ENCODE results near the gene PEMT. TPM values are rescaled to one million over a fixed set of nuclear protein-coding genes. Genes with fewer than 3 reads are reported as not detected.

The PEMT gene
- total and polyA plus RNA-seq, 2 donors (not counting 1 experiment from before 2014, with no cell fraction given) = 18.0 to 18.6 TPM

GRCh38 chr17:17480593-17481148, 110.8 kb downstream of the PEMT start:
- TF ChIP-seq EZH2 (IDR thresholded peaks at IDR 0.05; ENCODE audit: low read length, missing control alignments) = no peak
- TF ChIP-seq, protein P1, sequence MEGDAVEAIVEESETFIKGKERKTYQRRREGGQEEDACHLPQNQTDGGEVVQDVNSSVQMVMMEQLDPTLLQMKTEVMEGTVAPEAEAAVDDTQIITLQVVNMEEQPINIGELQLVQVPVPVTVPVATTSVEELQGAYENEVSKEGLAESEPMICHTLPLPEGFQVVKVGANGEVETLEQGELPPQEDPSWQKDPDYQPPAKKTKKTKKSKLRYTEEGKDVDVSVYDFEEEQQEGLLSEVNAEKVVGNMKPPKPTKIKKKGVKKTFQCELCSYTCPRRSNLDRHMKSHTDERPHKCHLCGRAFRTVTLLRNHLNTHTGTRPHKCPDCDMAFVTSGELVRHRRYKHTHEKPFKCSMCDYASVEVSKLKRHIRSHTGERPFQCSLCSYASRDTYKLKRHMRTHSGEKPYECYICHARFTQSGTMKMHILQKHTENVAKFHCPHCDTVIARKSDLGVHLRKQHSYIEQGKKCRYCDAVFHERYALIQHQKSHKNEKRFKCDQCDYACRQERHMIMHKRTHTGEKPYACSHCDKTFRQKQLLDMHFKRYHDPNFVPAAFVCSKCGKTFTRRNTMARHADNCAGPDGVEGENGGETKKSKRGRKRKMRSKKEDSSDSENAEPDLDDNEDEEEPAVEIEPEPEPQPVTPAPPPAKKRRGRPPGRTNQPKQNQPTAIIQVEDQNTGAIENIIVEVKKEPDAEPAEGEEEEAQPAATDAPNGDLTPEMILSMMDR (conservative IDR thresholded peaks at IDR 0.05 in 1 of 2, IDR thresholded peaks at IDR 0.05 in 1 of 2; ENCODE audit: low read depth in 1 of 2, low read length in 2 of 2) = no peak
- no peak overlapping the region for H3K9ac ChIP-seq (ENCODE audit: insufficient read depth, low read length)
- H3K4me3 ChIP-seq (replicated peaks in 1 of 4; ENCODE audit: control extremely low read depth in 1 of 4, insufficient read depth in 1 of 4, low read depth in 3 of 4, low read length in 4 of 4) = no peak overlapping the region
- H3K79me2 ChIP-seq (ENCODE audit: control insufficient read depth, insufficient read depth, low read length) = peaks cover 49% of the 10 kb centered on the region
- no peak overlapping the region for H3K27ac ChIP-seq (ENCODE audit: insufficient read depth, low read length)
- no peak for DNase-seq (ENCODE audit: low read depth in 2 of 2)
- no peak overlapping the region for H3K4me2 ChIP-seq (ENCODE audit: extremely low read depth, insufficient read depth, low read length)
- no peaks in the 10 kb centered on the region for H3K27me3 ChIP-seq (ENCODE audit: control insufficient read depth, insufficient read depth, low read length)
- H4K20me1 ChIP-seq (ENCODE audit: control insufficient read depth, extremely low read depth, insufficient read depth, low read length) = no peaks in the 10 kb centered on the region
- H3K36me3 ChIP-seq (ENCODE audit: control insufficient read depth, insufficient read depth, low read length) = peaks cover 1% of the 10 kb centered on the region
- H3K9me3 ChIP-seq (ENCODE audit: control insufficient read depth, insufficient read depth, low read depth, low read length) = no peaks in the 10 kb centered on the region
- H2AFZ ChIP-seq (ENCODE audit: low read length) = no peak overlapping the region
- H3K4me1 ChIP-seq (ENCODE audit: control insufficient read depth, extremely low read depth, insufficient read depth, low read length) = peaks cover 5% of the 10 kb centered on the region

GRCh38 chr17:17479209-17479608, 112.3 kb downstream of the PEMT start:
- H3K27me3 ChIP-seq (ENCODE audit: control insufficient read depth, insufficient read depth, low read length) = peaks cover 2% of the 10 kb centered on the region
- H3K4me1 ChIP-seq (ENCODE audit: control insufficient read depth, extremely low read depth, insufficient read depth, low read length) = peaks cover 5% of the 10 kb centered on the region
- no peak overlapping the region for H3K4me2 ChIP-seq (ENCODE audit: extremely low read depth, insufficient read depth, low read length)
- H3K4me3 ChIP-seq (replicated peaks in 1 of 4; ENCODE audit: control extremely low read depth in 1 of 4, insufficient read depth in 1 of 4, low read depth in 3 of 4, low read length in 4 of 4) = no peak overlapping the region
- H3K27ac ChIP-seq (ENCODE audit: insufficient read depth, low read length) = no peak overlapping the region
- no peaks in the 10 kb centered on the region for H4K20me1 ChIP-seq (ENCODE audit: control insufficient read depth, extremely low read depth, insufficient read depth, low read length)
- H3K79me2 ChIP-seq (ENCODE audit: control insufficient read depth, insufficient read depth, low read length) = peaks cover 40% of the 10 kb centered on the region
- no peak overlapping the region for H3K9ac ChIP-seq (ENCODE audit: insufficient read depth, low read length)
- no peaks in the 10 kb centered on the region for H3K9me3 ChIP-seq (ENCODE audit: control insufficient read depth, insufficient read depth, low read depth, low read length)
- TF ChIP-seq, protein P1 (conservative IDR thresholded peaks at IDR 0.05 in 1 of 2, IDR thresholded peaks at IDR 0.05 in 1 of 2; ENCODE audit: low read depth in 1 of 2, low read length in 2 of 2) = no peak
- TF ChIP-seq EZH2 (IDR thresholded peaks at IDR 0.05; ENCODE audit: low read length, missing control alignments) = no peak
- no peaks in the 10 kb centered on the region for H3K36me3 ChIP-seq (ENCODE audit: control insufficient read depth, insufficient read depth, low read length)
- no peak overlapping the region for H2AFZ ChIP-seq (ENCODE audit: low read length)
- DNase-seq (ENCODE audit: low read depth in 2 of 2) = no peak

DNA sequence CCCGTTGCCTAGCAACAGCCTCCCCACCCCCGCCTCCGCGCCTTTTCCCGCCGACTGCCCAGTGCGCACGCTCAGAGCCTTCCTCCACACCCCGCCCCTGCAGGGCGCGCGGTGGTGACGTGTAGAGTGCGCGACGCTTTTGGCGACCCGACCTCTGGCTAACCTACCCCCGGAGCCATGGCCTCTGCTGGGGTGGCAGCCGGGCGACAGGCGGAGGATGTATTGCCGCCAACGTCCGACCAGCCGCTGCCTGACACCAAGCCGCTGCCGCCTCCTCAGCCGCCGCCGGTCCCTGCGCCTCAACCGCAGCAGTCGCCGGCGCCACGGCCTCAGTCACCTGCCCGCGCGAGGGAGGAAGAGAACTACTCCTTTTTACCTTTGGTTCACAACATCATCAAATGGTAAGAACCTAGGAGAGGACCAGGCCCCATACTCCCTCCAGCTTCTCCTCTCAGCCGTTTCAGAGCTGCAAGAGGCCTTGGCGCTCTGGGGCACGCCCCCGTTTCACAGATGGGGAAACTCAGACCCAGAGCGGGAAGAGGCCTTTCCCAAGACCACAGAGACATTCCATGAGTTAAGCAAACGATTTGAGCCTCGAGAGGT, 114.5 kb downstream of the PEMT start, which contains the start of gene MED9:
Gene MED9 (plus strand): TSS at position 136 of the 603 bp plus-strand sequence. CDS start 42 bp downstream, at position 178.
- no peaks in the 10 kb centered on the region for H4K20me1 ChIP-seq (ENCODE audit: control insufficient read depth, extremely low read depth, insufficient read depth, low read length)
- TF ChIP-seq, protein P1 (conservative IDR thresholded peaks at IDR 0.05 in 1 of 2, IDR thresholded peaks at IDR 0.05 in 1 of 2; ENCODE audit: low read depth in 1 of 2, low read length in 2 of 2) = no peak
- TF ChIP-seq EZH2 (IDR thresholded peaks at IDR 0.05; ENCODE audit: low read length, missing control alignments) = no peak
- H3K36me3 ChIP-seq (ENCODE audit: control insufficient read depth, insufficient read depth, low read length) = no peaks in the 10 kb centered on the region
- peak within 1 kb of the TSS; percentile 92 to 99 (median 96) for H3K4me3 ChIP-seq (replicated peaks in 1 of 4; ENCODE audit: control extremely low read depth in 1 of 4, insufficient read depth in 1 of 4, low read depth in 3 of 4, low read length in 4 of 4)
- peak within 1 kb of the TSS; percentile 96 for H3K9ac ChIP-seq (ENCODE audit: insufficient read depth, low read length)
- H3K4me1 ChIP-seq (ENCODE audit: control insufficient read depth, extremely low read depth, insufficient read depth, low read length) = peaks cover 5% of the 10 kb centered on the region
- peak; percentile 84 to 91 for DNase-seq (ENCODE audit: low read depth in 2 of 2)
- H3K79me2 ChIP-seq (ENCODE audit: control insufficient read depth, insufficient read depth, low read length) = peaks cover 35% of the 10 kb centered on the region
- peak within 1 kb of the TSS; percentile 99 for H3K4me2 ChIP-seq (ENCODE audit: extremely low read depth, insufficient read depth, low read length)
- H3K27ac ChIP-seq (ENCODE audit: insufficient read depth, low read length) = peak within 1 kb of the TSS; percentile 96
- no peaks in the 10 kb centered on the region for H3K9me3 ChIP-seq (ENCODE audit: control insufficient read depth, insufficient read depth, low read depth, low read length)
- H2AFZ ChIP-seq (ENCODE audit: low read length) = peak within 1 kb of the TSS; percentile 83
- peaks cover 7% of the 10 kb centered on the region for H3K27me3 ChIP-seq (ENCODE audit: control insufficient read depth, insufficient read depth, low read length)

All from fibroblast of lung (primary cell).